NCI-H774 (cell line): ENCODE data around the gene CACNA2D3.
"Not testable (repeated sequence)": the region's sequence is repeated elsewhere in the genome, so short reads cannot be mapped to it uniquely, and the experiment has no call there.

Experiments
- DNase-seq: peaks from one replicate; lab custom pipeline; 2025; lab: John Stamatoyannopoulos, UW

The CACNA2D3 gene

GRCh38 chr3:55089211-55089610 is 966.9 kb downstream of the CACNA2D3 start:
- DNase-seq: no peak

- DNase-seq: no peak
These were observed 967.9 kb downstream of the CACNA2D3 start for GRCh38 chr3:55090291-55090690.

- DNase-seq: no peak
These were observed 968.4 kb downstream of the CACNA2D3 start for GRCh38 chr3:55090746-55091145.

- no peak for DNase-seq
These were observed 969.3 kb downstream of the CACNA2D3 start for GRCh38 chr3:55091381-55092225.

GRCh38 chr3:55094676-55095075 is 972.3 kb downstream of the CACNA2D3 start:
- no peak for DNase-seq

GRCh38 chr3:55097441-55097840 is 975.1 kb downstream of the CACNA2D3 start:
- no peak for DNase-seq

GRCh38 chr3:55105647-55106046 is 983.3 kb downstream of the CACNA2D3 start:
- no peak for DNase-seq

- no peak for DNase-seq
These were observed 984.8 kb downstream of the CACNA2D3 start for GRCh38 chr3:55107187-55107586.

- DNase-seq: not testable (repeated sequence)
These were observed 989.6 kb downstream of the CACNA2D3 start for GRCh38 chr3:55111906-55112305.

GRCh38 chr3:55118451-55118850 is 996.1 kb downstream of the CACNA2D3 start:
- DNase-seq: no peak

- DNase-seq: no peak
These were observed 996.9 kb downstream of the CACNA2D3 start for GRCh38 chr3:55119268-55119667.

GRCh38 chr3:55122312-55122711 is 1000.0 kb downstream of the CACNA2D3 start:
- DNase-seq: no peak
